Endothelial cell of coronary artery (primary cell): ENCODE results near the gene KIF13A. TPM values are rescaled to one million over a fixed set of nuclear protein-coding genes. Genes with fewer than 3 reads are reported as not detected.

ENCODE experiments used
- total RNA-seq: library from RNA; depleted of rRNA; stranded (reverse); fragments of >200 nt; gene quantifications from 2 replicates; pipeline ENCODE4 v1.2.3, GENCODE V29; 2014

KIF13A gene
- 41.6 and 43.4 TPM in 2 replicates for total RNA-seq

GRCh38 chr6:17987447-17987696 lies at the start of gene KIF13A:
Gene KIF13A, minus strand, starts transcription at chr6:17987635. Its CDS starts 172 bp downstream, at chr6:17987463.

Other genes with a start within 250 kb of the KIF13A start
- 0.99 and 1.4 TPM in 2 replicates for gene NHLRC1, start 135.0 kb upstream of the KIF13A start, total RNA-seq
- gene TPMT, start 167.4 kb upstream of the KIF13A start, total RNA-seq: 9.4 and 12.6 TPM in 2 replicates
- 7.4 and 9.2 TPM in 2 replicates for gene KDM1B, start 167.8 kb upstream of the KIF13A start, total RNA-seq